K562 treated with DMSO at 1 percent for 4 hours (cell line): Measurements from ENCODE around the gene RARRES2. TPM values are rescaled to one million over a fixed set of nuclear protein-coding genes. Genes with fewer than 3 reads are reported as not detected.

Experiments
- total RNA-seq: library from RNA; unstranded; fragments of 300-600 nt; gene quantifications from 2 replicates; pipeline ENCODE4 v1.2.3, GENCODE V29; 2022; ENCODE audit not compliant: insufficient read depth

RARRES2 gene
- 0.67 TPM in 1 of 2 replicates, not detected in the other for total RNA-seq

DNA sequence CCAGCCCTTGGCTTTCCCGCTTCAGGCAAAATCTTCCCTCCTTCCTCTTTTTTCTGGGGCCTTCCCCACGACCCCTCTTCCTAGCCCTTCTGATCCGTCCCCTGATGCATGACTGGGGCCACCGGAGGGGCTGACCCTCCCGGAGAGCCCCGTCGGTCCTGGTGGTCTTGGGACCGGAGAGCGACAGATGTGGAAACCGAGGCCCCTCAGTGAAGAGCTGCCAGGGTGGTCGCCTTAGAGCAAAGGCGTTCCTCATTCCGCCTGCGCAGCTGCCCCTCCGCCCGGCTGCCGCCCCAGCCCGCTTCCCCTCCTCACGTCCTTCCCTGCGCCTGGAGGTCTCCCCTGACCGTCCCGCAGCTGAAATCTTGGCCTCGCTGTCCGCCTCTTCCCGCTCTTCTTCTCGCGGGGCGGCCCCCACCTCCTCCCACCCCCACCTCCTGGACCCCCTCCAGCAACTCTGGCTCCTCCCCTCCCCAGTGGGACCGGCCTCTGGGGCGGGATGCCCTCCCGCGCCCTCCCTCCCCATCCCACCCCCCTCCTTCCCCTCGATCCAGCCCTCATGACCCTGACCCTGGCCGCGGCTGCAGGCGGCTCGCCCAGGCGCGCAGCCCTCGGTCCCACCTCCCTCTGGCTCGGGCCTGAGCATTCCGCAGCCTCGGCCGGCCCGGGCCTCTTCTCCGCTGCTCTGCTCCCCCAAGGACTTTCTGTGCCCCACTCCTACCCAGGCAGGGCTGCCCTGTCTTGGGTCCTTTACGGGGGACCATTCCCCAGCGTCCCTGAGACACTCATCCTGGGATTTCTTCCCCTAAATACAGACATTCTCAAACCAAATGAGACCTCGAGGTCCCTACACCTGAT, at the start of gene RARRES2:
Gene RARRES2, minus strand, starts transcription at position 367 of the 858 bp plus-strand sequence. CDS start 1,020 bp downstream, outside the sequence.

DNA sequence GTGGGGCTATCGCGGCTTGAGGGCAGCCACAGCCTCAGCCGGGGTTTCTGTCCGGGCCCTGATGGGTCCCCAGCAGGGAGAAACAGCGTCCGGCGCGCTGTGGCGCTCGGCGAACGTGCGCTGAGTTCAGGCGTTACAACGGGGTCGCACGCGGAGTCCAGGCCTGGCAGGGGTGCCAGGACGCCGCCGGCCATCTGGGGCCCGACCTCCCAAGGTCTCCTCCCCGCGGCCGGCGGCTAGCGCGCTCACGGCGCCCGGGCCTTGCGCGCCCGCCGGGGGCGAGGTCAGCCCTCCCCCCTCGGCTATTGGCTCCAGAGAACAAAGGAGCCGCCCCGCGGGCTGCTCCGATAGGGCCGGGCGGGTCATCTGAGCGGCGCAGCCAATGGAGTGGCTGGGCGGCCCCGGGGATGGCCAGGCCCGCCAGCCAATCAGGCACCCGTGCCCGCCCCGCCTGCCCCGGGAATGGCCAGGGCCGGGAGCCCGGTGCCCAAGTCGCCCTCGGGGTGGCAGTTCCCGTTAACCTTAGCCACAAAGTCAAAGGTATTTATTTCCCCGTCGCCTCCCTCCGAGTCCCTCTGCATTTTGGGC, 37.5 kb upstream of the RARRES2 start, which contains the start of gene ZNF775:
Gene ZNF775, plus strand, starts transcription at position 478 of the 588 bp plus-strand sequence. CDS start 9,141 bp downstream, outside the sequence.

DNA sequence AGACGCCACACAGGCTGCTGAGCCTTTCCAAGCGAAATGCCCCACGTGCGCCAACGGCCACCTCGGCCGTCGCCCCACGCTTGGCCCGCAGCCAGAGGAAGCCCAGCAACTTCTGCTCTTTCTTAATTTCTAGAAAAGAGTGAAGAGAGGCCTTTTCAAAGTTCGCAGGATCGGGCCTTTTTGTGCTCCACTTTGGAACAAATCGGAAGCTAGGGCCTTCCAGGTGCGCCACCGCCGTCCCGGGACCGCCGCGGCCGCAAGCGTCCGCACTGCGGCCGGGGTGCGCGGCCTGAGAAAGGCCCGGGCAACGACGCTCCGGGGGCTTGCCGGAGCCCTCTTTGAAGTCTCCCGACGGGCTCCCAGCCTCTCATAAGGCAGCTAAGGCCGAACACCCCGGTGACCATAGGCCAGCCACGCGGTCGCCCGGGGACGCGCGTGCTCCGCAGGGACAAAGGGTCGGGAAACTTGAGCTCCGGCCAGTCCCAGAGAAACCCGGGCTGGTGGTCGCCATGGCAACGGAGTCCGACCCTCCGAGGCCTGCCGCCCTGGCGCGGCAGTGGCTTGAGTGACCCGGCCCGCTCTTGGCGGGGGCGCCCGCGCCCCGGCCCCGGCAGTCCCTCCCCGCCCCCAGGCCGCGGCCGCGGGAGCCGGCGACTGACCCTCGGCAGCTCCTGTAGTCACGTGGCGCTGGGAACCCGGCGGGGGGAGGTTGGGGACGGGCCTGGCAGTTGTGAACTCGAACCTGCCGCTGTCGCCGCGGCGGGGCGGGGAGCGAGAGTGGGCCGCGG, 26.9 kb upstream of the RARRES2 start, which contains the start of gene REPIN1:
Gene REPIN1, plus strand, starts transcription at position 727 of the 788 bp plus-strand sequence. CDS start 890 bp downstream, outside the sequence.

DNA sequence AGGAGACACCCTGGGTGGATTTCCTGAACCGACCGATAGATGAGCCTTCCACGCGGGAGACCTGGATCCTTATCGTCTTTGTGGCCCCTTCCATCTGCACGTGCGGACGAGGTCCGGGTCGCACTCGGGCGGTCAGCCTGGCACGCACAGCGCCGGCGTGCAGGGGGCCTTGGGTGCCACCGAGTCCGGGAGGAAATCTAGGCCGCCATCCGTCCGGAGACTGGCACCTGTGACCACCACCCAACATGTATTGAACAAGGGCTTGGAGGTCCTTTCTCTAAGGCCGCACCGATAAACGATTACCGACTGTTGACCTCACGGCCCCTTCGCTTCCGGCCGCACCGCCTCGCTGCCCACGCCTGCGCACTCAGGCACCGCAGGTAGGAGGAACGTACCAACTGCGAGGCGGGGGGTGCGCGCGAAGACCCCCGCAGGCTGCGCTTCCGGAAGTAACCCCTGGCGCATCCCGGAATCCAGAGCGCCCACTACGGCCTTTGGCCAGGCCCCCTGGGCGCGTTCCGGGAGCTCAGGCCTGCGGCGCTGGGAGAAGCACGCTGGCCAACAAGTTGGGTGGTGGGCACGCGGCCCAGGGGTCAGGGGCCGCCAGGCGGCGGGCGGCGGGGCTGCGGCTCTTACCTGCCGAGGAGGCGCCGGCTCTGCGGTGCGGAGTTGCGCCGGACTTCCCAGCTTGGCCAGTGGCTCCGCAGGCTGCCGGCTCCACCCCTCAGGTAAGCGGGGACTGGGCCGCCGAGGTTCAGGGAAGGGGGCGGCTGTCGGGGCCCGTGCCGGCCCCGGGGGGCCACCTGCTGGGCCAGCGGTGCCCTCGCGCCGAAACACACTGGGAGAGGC, 18.4 kb downstream of the RARRES2 start, which contains the start of the genes ACTR3C and LRRC61:
Gene ACTR3C, minus strand, starts transcription at position 713 of the 849 bp plus-strand sequence. CDS start 28,249 bp downstream, outside the sequence.
Gene LRRC61, plus strand, starts transcription at position 523 of the 849 bp plus-strand sequence. CDS start 13,507 bp downstream, outside the sequence.

Other genes with a start within 250 kb of the RARRES2 start
- 103 and 232 TPM in 2 replicates for gene LRRC61, start 18.3 kb downstream of the RARRES2 start, total RNA-seq
- gene ACTR3C, start 18.1 kb downstream of the RARRES2 start, total RNA-seq = 13.1 and 15.2 TPM in 2 replicates
- gene REPIN1, start 27.2 kb upstream of the RARRES2 start, total RNA-seq = 292 and 356 TPM in 2 replicates
- gene ZNF775, start 37.7 kb upstream of the RARRES2 start, total RNA-seq = 24.8 and 32.2 TPM in 2 replicates
- gene GIMAP8, start 109.0 kb upstream of the RARRES2 start, total RNA-seq = not detected in 2 replicates
- not detected in 2 replicates for gene GIMAP7, start 173.2 kb upstream of the RARRES2 start, total RNA-seq
- not detected in 2 replicates for gene GIMAP4, start 225.8 kb upstream of the RARRES2 start, total RNA-seq